Measurements from ENCODE around the gene EVX2. TPM values are rescaled to one million over a fixed set of nuclear protein-coding genes. Genes with fewer than 3 reads are reported as not detected.

EVX2 gene
- total RNA-seq, 2 experiments from 2014 or later, result not detected

GRCh38 chr2:176089843-176090395, 6.2 kb upstream of the EVX2 start:
- H3K27me3 Mint-ChIP-seq (ENCODE audit: low read depth), result peaks cover 83% of the 10 kb centered on the region
- H3K27ac Mint-ChIP-seq, result no peak overlapping the region
- ATAC-seq (no peak), DNase-seq (no peak)
- ChIA-PET POLR2A (no interaction called here), CTCF (interaction anchor here (1.3 kb wide), 1 partner anchor 465 kb away, joined by 3 read pairs; no protein-coding TSS in a partner anchor)
- peaks cover 3% of the 10 kb centered on the region for H3K36me3 Mint-ChIP-seq (ENCODE audit: low read depth)
- H3K4me3 Mint-ChIP-seq, result no peak overlapping the region
- H3K4me1 Mint-ChIP-seq (ENCODE audit: low read depth), result peaks cover 12% of the 10 kb centered on the region
- no peaks in the 10 kb centered on the region for H3K9me3 Mint-ChIP-seq (ENCODE audit: insufficient read depth)

- Mint-ChIP-seq H3K36me3 (ENCODE audit: low read depth) (peaks cover 3% of the 10 kb centered on the region), H3K27ac (no peak overlapping the region), H3K9me3 (ENCODE audit: insufficient read depth) (no peaks in the 10 kb centered on the region), H3K4me3 (no peak overlapping the region), H3K4me1 (ENCODE audit: low read depth) (peaks cover 12% of the 10 kb centered on the region), H3K27me3 (ENCODE audit: low read depth) (peaks cover 83% of the 10 kb centered on the region)
- ChIA-PET CTCF (interaction anchor here (1.3 to 2.2 kb wide), 6 partner anchors 8 to 724 kb away, joined by 3 to 8 read pairs (median 3); no protein-coding TSS in a partner anchor), POLR2A (no interaction called here)
- ATAC-seq, result no peak
- DNase-seq, result no peak
Observed at GRCh38 chr2:176088937-176089842, 5.4 kb upstream of the EVX2 start.

GRCh38 chr2:176088048-176088936, 4.5 kb upstream of the EVX2 start:
- DNase-seq, result no peak
- H3K36me3 Mint-ChIP-seq (ENCODE audit: low read depth), result peaks cover 6% of the 10 kb centered on the region
- peak overlapping the region; percentile 36 for H3K4me3 Mint-ChIP-seq
- ATAC-seq, result no peak
- peaks cover 7% of the 10 kb centered on the region for H3K9me3 Mint-ChIP-seq (ENCODE audit: insufficient read depth)
- H3K4me1 Mint-ChIP-seq (ENCODE audit: low read depth), result peaks cover 10% of the 10 kb centered on the region
- ChIA-PET CTCF (interaction anchor here (1.4 to 2.2 kb wide), 5 partner anchors 9 to 723 kb away, joined by 3 to 8 read pairs (median 3); no protein-coding TSS in a partner anchor), POLR2A (no interaction called here)
- no peak overlapping the region for H3K27ac Mint-ChIP-seq
- H3K27me3 Mint-ChIP-seq (ENCODE audit: low read depth), result peaks cover 83% of the 10 kb centered on the region

- peaks cover 10% of the 10 kb centered on the region for H3K4me1 Mint-ChIP-seq (ENCODE audit: low read depth)
Observed at GRCh38 chr2:176087330-176088047, 3.7 kb upstream of the EVX2 start.

GRCh38 chr2:176085861-176086771, 2.4 kb upstream of the EVX2 start:
- no peak for ATAC-seq
- H3K9me3 Mint-ChIP-seq (ENCODE audit: insufficient read depth), result peaks cover 7% of the 10 kb centered on the region
- H3K27ac Mint-ChIP-seq, result peak overlapping the region; percentile 39
- no peak overlapping the region for H3K4me3 Mint-ChIP-seq
- peaks cover 14% of the 10 kb centered on the region for H3K36me3 Mint-ChIP-seq (ENCODE audit: low read depth)
- peaks cover 88% of the 10 kb centered on the region for H3K27me3 Mint-ChIP-seq (ENCODE audit: low read depth)
- DNase-seq, result no peak
- CTCF ChIA-PET, result interaction anchor here (0.8 to 1.6 kb wide), 4 partner anchors 8 to 35 kb away, joined by 3 to 6 read pairs (median 4); no protein-coding TSS in a partner anchor
- POLR2A ChIA-PET, result no interaction called here
- peaks cover 9% of the 10 kb centered on the region for H3K4me1 Mint-ChIP-seq (ENCODE audit: low read depth)

More at GRCh38 chr2:176087330-176088047, 3.7 kb upstream of the EVX2 start:
- ATAC-seq (no peak), DNase-seq (no peak)
- Mint-ChIP-seq H3K4me3 (no peak overlapping the region), H3K27ac (no peak overlapping the region), H3K36me3 (ENCODE audit: low read depth) (peaks cover 9% of the 10 kb centered on the region), H3K9me3 (ENCODE audit: insufficient read depth) (peaks cover 7% of the 10 kb centered on the region), H3K27me3 (ENCODE audit: low read depth) (peaks cover 87% of the 10 kb centered on the region)
- ChIA-PET POLR2A (no interaction called here), CTCF (interaction anchor here (1.7 to 2.2 kb wide), 4 partner anchors 10 to 722 kb away, joined by 3 to 8 read pairs (median 4); no protein-coding TSS in a partner anchor)

GRCh38 chr2:176085120-176085788, 1.5 kb upstream of the EVX2 start:
- peaks cover 17% of the 10 kb centered on the region for H3K36me3 Mint-ChIP-seq (ENCODE audit: low read depth)
- peak overlapping the region; percentile 34 for H3K27ac Mint-ChIP-seq
- no peak for ATAC-seq
- H3K27me3 Mint-ChIP-seq (ENCODE audit: low read depth), result peaks cover 89% of the 10 kb centered on the region
- DNase-seq, result no peak
- no peak overlapping the region for H3K4me3 Mint-ChIP-seq
- peaks cover 11% of the 10 kb centered on the region for H3K4me1 Mint-ChIP-seq (ENCODE audit: low read depth)
- H3K9me3 Mint-ChIP-seq (ENCODE audit: insufficient read depth), result peaks cover 7% of the 10 kb centered on the region
- ChIA-PET CTCF (interaction anchor here (0.8 to 1.6 kb wide), 4 partner anchors 9 to 36 kb away, joined by 3 to 6 read pairs (median 4); no protein-coding TSS in a partner anchor), POLR2A (interaction anchor here (0.9 kb wide), 1 partner anchor 76 kb away, joined by 3 read pairs; no protein-coding TSS in a partner anchor)

- ChIA-PET CTCF (interaction anchor here (1.6 kb wide), 1 partner anchor 13 kb away, joined by 3 read pairs; no protein-coding TSS in a partner anchor), POLR2A (interaction anchor here (0.9 kb wide), 1 partner anchor 77 kb away, joined by 3 read pairs; no protein-coding TSS in a partner anchor)
- Mint-ChIP-seq H3K27me3 (ENCODE audit: low read depth) (peaks cover 83% of the 10 kb centered on the region), H3K9me3 (ENCODE audit: insufficient read depth) (peaks cover 7% of the 10 kb centered on the region), H3K4me1 (ENCODE audit: low read depth) (peaks cover 11% of the 10 kb centered on the region), H3K27ac (no peak overlapping the region), H3K4me3 (no peak overlapping the region), H3K36me3 (ENCODE audit: low read depth) (peaks cover 17% of the 10 kb centered on the region)
- no peak for ATAC-seq
- no peak for DNase-seq
Observed at GRCh38 chr2:176084611-176085119, 903 bp upstream of the EVX2 start.

- H3K27ac Mint-ChIP-seq, result peak overlapping the region; percentile 69
- DNase-seq, result no peak
- peaks cover 16% of the 10 kb centered on the region for H3K4me1 Mint-ChIP-seq (ENCODE audit: low read depth)
- H3K9me3 Mint-ChIP-seq (ENCODE audit: insufficient read depth), result peaks cover 7% of the 10 kb centered on the region
- ChIA-PET CTCF (interaction anchor here (0.9 to 1.6 kb wide), 3 partner anchors 9 to 44 kb away, joined by 3 to 4 read pairs (median 4); no protein-coding TSS in a partner anchor), POLR2A (no interaction called here)
- ATAC-seq, result no peak
- peaks cover 83% of the 10 kb centered on the region for H3K27me3 Mint-ChIP-seq (ENCODE audit: low read depth)
- H3K36me3 Mint-ChIP-seq (ENCODE audit: low read depth), result peaks cover 23% of the 10 kb centered on the region
- peak overlapping the region; percentile 42 for H3K4me3 Mint-ChIP-seq
Observed at GRCh38 chr2:176082824-176083751, 674 bp downstream of the EVX2 start.

GRCh38 chr2:176082525-176082823, 1.3 kb downstream of the EVX2 start:
- ChIA-PET POLR2A (no interaction called here), CTCF (interaction anchor here (0.9 to 1.6 kb wide), 3 partner anchors 9 to 44 kb away, joined by 3 to 4 read pairs (median 4); no protein-coding TSS in a partner anchor)
- H3K4me3 Mint-ChIP-seq, result peak overlapping the region; percentile 28
- peaks cover 15% of the 10 kb centered on the region for H3K4me1 Mint-ChIP-seq (ENCODE audit: low read depth)
- DNase-seq (no peak), ATAC-seq (no peak)
- peaks cover 78% of the 10 kb centered on the region for H3K27me3 Mint-ChIP-seq (ENCODE audit: low read depth)
- H3K27ac Mint-ChIP-seq, result peak overlapping the region; percentile 22
- H3K9me3 Mint-ChIP-seq (ENCODE audit: insufficient read depth), result peaks cover 7% of the 10 kb centered on the region
- peaks cover 23% of the 10 kb centered on the region for H3K36me3 Mint-ChIP-seq (ENCODE audit: low read depth)

All from activated CD8-positive, alpha-beta T cell treated with anti-CD3 and anti-CD28 coated beads, Interleukin-2, amount 10 ng/mL, durations not matched to agents 7 days and 5 days (primary cell).